ENCODE data around the gene SDK1.

The SDK1 gene

GRCh38 chr7:4119848-4120247 is 818.8 kb downstream of the SDK1 start:
- no peak for DNase-seq

- DNase-seq, result no peak
Measured at GRCh38 chr7:4123346-4123745, 822.3 kb downstream of the SDK1 start.

GRCh38 chr7:4123823-4124222 is 822.8 kb downstream of the SDK1 start:
- DNase-seq, result no peak

GRCh38 chr7:4124556-4125477 is 823.8 kb downstream of the SDK1 start:
- no peak for DNase-seq

GRCh38 chr7:4127909-4128560 is 827.0 kb downstream of the SDK1 start:
- no peak for DNase-seq

GRCh38 chr7:4129481-4130122 is 828.5 kb downstream of the SDK1 start:
- DNase-seq, result peak in 9 of 14 donors; percentile 4 to 58 (median 26)

DNA sequence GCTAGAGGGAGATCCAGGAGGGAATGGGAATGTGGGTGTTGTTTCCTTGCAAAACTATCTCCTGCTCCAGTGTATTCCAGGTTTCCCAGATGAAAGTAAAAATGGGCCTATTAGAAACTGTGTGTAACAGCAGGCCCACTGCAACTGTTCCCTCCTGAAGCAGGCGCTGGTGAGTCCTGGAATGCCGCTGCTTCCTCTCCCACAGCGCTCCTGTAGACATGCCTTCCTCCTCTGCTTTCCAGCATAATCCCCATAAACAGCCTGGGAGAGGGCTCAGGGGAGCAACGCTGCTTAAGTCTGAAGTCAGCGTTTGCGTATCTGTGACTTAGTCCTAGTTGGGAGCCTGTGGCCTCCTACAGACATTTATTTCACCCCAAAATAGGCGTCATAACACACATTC is 830.0 kb downstream of the SDK1 start:
- DNase-seq, result no peak

DNA sequence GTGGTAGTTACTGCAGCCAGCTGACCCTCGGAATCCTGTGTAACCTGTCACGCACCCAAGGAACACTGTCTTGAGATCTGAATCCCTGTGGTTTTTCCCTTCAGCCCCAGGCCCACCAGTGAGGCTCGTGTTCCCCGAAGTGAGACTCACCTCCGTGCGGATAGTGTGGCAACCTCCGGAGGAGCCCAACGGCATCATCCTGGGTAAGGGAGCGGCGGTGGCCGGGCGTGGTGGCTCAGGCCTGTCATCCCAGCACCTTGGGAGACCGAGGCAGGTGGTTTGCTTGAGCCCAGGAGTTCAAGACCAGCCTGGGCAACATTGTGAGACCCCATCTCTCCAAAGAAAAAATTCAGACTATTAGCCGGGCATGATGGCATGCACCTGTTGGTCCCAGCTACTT is 831.2 kb downstream of the SDK1 start:
- no peak for DNase-seq

DNA sequence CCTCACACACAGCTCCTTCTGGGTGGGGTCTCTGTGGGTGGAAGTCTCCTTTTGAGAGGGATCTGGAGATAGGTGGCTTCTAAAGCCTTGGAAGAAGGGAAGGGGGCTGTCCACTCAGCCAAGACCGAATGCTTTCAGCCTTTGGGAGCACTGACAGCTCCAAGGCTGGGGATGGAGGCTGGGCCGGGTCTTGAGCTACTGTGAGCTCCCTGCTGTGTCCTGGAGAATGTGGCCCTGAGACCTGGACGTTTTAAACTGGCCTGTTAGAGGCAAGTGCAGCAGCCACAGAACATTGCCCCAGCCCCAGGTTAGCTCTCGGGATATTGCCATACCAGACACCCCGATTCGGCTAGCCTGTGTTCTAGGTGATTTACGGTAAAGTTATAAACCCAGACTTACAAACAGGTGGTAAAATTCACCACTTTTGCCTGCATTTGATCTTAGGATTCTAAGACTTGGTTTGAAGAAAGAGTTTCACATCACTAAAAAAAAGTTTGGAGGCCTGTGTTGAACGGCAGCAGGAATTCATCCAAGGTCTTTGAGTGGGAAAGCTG is 832.5 kb downstream of the SDK1 start:
- DNase-seq, result no peak

DNA sequence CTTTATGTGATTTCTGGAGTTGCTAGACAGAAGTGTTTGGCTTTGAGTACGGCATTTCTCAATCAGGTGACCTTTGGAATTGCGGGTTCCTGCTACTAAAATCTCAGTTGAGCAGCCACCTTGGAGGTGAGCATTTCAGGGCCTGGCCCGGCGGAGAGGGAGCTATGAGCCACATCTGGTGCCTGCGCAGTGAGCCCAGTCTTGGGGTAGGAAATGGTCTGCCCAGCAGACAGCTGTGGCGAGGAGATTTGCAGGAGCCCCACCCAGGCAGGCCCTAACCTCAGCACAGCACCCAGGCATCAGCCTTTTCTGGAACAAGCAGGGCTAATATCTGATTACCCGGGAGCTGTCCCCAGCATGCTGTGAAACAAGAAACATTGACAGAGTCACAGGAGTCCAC is 833.2 kb downstream of the SDK1 start:
- DNase-seq, result no peak

- DNase-seq, result no peak
Measured at GRCh38 chr7:4134631-4135030, 833.6 kb downstream of the SDK1 start.

DNA sequence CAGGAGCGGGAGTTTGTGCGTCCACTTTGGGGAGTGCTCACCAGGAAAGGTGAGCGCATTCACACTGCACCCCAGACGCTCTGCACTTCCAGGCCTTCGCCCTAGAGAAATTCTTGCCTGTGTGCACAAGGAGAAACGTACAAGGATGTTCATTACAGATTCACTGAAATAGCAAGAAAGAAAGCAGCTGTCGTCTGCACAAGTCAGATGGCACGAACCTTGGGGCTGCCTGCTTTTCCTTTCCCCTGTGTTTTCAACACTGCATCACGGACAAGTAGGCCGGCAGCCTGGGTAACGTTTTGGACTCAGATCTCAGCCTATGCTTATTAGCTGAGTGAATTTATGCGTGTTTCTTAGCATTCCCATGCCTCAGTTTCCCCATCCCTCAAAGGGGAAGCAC is 834.2 kb downstream of the SDK1 start:
- DNase-seq, result no peak

GRCh38 chr7:4136036-4136435 is 835.0 kb downstream of the SDK1 start:
- no peak for DNase-seq

DNA sequence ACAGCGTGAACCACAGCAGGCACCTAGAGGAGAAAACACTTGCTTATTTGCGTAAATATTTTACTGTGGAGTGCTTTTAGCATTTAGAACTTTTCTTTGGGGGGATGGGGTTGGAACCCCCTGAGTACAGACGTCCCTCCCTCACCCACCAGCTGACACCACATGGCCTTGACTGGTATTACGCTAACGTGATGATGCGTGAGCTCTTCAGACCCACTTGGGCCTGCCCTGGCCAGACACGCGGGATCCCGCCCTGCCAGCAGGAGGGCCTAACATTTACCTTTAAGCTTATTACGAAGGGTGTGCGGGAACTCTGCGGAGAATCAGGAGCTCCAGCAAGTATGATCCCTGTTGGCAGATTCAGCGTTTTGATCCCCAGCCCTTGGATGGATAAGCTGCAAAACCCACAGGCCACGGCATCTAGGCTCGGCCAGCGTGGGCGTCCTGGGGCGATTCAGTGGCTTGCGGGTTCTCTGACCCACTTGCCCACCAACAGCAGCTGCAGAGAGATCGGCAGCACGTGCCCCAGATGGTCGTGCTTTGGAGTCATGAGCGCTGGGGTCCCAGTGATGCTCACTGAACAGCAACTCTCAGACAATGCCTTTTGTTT is 835.6 kb downstream of the SDK1 start:
- no peak for DNase-seq

GRCh38 chr7:4137552-4137951 is 836.5 kb downstream of the SDK1 start:
- DNase-seq, result no peak

- DNase-seq, result no peak
Measured at GRCh38 chr7:4138866-4139265, 837.8 kb downstream of the SDK1 start.

DNA sequence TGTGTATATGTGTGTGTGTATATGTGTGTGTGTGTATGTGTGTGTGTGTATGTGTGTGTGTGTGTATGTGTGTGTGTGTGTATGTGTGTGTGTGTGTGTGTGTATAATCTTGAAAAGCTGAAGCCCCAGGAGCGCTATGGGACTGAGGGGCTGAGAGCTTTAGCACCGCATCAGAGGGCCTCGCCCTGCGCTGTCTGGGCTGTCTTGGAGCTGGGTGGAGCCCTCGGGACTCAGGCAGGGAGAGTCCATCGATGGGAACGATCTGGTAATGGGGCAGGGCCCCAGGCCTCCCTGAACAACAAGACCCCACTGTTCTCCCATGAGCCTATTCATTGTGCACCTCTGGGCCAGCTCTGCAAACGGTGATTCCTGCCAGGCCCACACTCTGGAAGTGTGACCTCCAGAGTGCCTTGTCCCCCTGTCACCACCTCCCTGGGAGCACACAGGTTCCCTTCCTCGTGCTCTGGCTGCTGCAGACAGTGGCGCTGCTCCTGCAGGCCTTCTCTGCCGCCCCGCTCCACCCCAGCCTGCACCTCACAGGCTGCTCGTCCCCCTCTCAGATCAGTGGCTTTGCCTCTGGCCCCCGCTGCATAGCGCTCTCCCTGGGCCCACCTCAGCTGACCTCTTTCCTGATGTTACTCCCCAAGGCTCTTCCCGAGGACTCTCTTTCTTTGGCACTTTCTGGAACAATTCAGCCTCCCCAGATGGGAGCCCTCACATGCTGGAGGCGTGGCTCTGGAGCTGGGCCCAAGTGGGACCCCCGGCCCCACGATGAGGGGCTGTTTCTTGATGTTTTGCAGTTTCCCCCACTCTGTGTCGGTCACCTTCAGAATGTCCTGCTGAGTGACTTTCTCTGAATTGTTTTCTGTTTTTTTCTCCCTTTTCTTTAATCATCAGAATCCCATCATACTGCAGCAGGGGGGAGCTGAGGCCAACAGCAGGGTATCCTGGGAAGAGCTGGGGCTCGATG is 838.9 kb downstream of the SDK1 start:
- no peak for DNase-seq

- no peak for DNase-seq
Measured at GRCh38 chr7:4140933-4141332, 839.9 kb downstream of the SDK1 start.

- DNase-seq, result no peak
Measured at GRCh38 chr7:4143006-4143405, 842.0 kb downstream of the SDK1 start.

GRCh38 chr7:4143511-4144171 is 842.6 kb downstream of the SDK1 start:
- no peak for DNase-seq

- DNase-seq, result no peak
Measured at GRCh38 chr7:4144172-4144701, 843.2 kb downstream of the SDK1 start.

Measured in C1 segment of cervical spinal cord (tissue), 14 donors.